PFSK-1 (cell line): ENCODE results near the gene DAAM1.

Experiments used
- POLR2AphosphoS5 ChIP-seq: IDR thresholded peaks from 2 replicates; pipeline ENCODE4 v1.6.1; 2012; ENCODE audit warnings: low read depth, mild to moderate bottlenecking, control low read depth, low read length, moderate library complexity
- REST ChIP-seq, 2 experiments: IDR thresholded peaks; 2 replicates each; pipeline versions ENCODE4 v1.6.1 to v1.8.0; 2011 to 2012; ENCODE audit warnings: low read depth in 2 of 2, low read length in 2 of 2, control low read depth in 1 of 2, inconsistent platforms in 1 of 2, mild to moderate bottlenecking in 1 of 2, moderate library complexity in 1 of 2; ENCODE audit not compliant: insufficient read depth in 1 of 2
- SIN3A ChIP-seq: IDR thresholded peaks from 2 replicates; pipeline ENCODE4 v1.6.1; 2012; ENCODE audit warnings: mild to moderate bottlenecking, low read length, moderate library complexity, borderline replicate concordance; ENCODE audit not compliant: insufficient read depth

GRCh38 chr14:59330455-59330854 lies 142.0 kb downstream of the DAAM1 start:
- TF ChIP-seq SIN3A, result no peak
- no peak for TF ChIP-seq POLR2AphosphoS5
- no peak for TF ChIP-seq REST (IDR thresholded peaks at IDR 0.05; ENCODE audit: insufficient read depth in 1 of 2, low read depth in 2 of 2, low read length in 2 of 2)
